Stimulated activated memory B cell treated with anti-CD40 and anti-IgM and Interleukin-4, amounts not matched to agents 10 μg/mL and 1 μg/mL and 100 μg/mL, for 72 hours (primary cell): ENCODE measurements around the gene RPL22.
A peak's percentile ranks its signal among the peaks of the same experiment; 100 is the strongest.

ENCODE experiments used
- ATAC-seq: fragments of 150-1000 bp; cut with Tn5 transposase; 2 replicates; pipeline ENCODE4 v1.10.0; 2021
- H3K27ac Mint-ChIP-seq: one replicate; pipeline ENCODE4 v1.8.0; 2022; ENCODE audit warnings: mild to moderate bottlenecking, mixed read lengths
- H3K27me3 Mint-ChIP-seq: one replicate; pipeline ENCODE4 v1.8.0; 2022; ENCODE audit warnings: mixed read lengths
- H3K36me3 Mint-ChIP-seq: one replicate; pipeline ENCODE4 v1.8.0; 2022; ENCODE audit warnings: mixed read lengths
- H3K4me1 Mint-ChIP-seq: one replicate; pipeline ENCODE4 v1.8.0; 2022; ENCODE audit warnings: mixed read lengths
- H3K4me3 Mint-ChIP-seq: one replicate; pipeline ENCODE4 v1.8.0; 2022; ENCODE audit warnings: mild to moderate bottlenecking, moderate library complexity, mixed read lengths
- H3K9me3 Mint-ChIP-seq: one replicate; pipeline ENCODE4 v1.8.0; 2022; ENCODE audit warnings: mixed read lengths

Gene RPL22

DNA sequence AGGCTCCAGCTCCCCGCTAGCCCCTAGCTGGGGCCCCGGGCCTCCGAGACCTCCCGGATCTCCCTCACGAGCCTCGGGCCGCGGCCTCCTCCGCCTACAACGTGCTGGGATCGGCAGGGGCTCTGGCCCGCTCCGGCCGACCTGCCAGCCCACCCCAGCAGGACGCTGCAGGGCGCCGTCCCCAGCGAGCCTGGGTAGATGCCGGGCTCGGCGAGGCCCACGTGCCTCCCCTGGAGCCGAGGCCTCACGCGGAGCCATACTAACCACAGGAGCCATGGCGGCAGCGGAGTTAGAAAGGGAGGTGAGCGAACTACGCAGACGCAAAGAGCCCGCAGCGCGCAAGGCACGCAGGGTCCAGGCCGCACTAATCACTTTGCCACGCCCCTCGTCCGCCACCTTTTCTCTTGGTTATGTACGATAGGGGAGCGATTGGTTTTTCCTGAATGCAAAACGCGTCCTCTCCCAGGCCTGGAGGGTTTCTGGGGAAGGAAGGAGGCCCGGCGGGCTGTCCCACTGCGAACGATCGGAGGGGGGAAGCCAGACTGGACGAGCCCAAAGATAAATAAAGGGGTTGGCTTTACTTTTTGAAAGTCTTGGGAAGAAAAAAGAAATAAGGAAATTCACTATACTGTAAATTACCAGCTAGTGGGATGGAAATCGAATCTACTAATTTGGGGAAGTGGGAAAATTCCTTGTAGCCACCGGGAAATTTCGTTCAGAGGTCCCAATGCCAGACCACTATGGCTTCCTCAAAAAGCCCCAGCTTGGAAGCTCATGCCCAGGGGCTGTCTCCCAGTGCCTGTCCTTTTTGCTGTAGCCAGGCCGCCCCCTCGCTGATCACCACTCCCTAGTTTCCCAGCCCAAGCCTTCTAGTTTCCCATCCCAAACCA is at the start of gene RPL22:
Gene RPL22 (minus strand): TSS at position 298 of the 890 bp plus-strand sequence. CDS start 22 bp downstream, at position 276.
- ATAC-seq: peak; percentile 99
- Mint-ChIP-seq H3K27ac (peak within 1 kb of the TSS; percentile 93), H3K4me1 (peaks cover 59% of the 10 kb centered on the region), H3K36me3 (peaks cover 26% of the 10 kb centered on the region), H3K4me3 (peak within 1 kb of the TSS; percentile 86), H3K9me3 (no peaks in the 10 kb centered on the region), H3K27me3 (no peaks in the 10 kb centered on the region)

DNA sequence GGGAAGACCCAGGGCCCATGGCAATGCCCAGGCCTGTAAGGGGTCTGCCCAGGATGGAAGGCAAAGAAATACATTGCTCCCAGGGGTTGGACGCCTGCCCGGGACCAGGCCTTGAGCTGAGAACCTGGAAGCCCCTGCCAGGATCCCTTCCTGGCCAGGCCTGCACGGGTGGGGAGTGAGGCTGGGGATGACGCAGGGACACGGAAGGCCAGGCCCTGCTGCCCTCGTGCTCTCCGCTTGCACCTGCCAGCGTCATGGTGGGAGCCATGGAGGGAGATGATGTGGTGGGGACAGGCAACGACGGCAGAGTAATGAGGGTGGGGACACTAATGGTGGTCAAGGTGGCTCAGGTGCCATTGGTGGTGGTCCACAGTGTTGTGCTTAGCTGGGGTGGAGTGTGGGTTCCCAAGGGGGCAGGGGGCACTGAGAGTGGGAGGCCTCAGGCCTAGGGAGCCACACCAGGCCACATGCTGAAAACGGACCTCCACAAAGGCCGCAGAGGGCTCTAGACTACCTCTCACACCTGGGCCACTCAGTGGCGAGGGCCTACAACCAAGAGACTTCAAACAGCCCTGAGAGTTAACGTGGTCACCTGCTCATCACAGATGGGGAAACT is 48.9 kb upstream of the RPL22 start:
- Mint-ChIP-seq H3K27ac (no peak overlapping the region), H3K36me3 (no peaks in the 10 kb centered on the region), H3K27me3 (peaks cover 76% of the 10 kb centered on the region), H3K4me1 (peaks cover 19% of the 10 kb centered on the region), H3K9me3 (no peaks in the 10 kb centered on the region), H3K4me3 (no peak overlapping the region)
- ATAC-seq: no peak

DNA sequence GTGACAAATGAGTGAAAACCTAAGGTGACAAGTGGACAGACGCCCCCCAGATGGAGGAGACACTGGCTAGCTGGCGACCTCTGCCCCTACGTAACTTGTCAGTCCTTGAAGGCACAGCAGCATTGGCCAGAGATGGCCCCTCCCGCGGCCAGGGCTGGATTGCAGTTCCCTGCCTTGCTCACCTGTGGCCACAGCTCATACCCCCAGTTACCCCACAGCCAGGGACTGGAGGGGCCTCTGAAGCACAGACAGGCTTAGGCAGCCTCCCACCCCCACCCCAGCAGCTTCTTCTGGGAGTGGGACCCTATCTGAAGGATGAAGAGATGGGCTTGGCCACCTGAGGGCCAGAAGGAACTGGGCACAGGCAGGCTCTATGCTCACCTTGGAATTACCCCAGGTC is 48.3 kb upstream of the RPL22 start:
- no peaks in the 10 kb centered on the region for H3K36me3 Mint-ChIP-seq
- no peak overlapping the region for H3K27ac Mint-ChIP-seq
- no peaks in the 10 kb centered on the region for H3K9me3 Mint-ChIP-seq
- ATAC-seq: no peak
- no peak overlapping the region for H3K4me3 Mint-ChIP-seq
- peaks cover 19% of the 10 kb centered on the region for H3K4me1 Mint-ChIP-seq
- H3K27me3 Mint-ChIP-seq: peaks cover 81% of the 10 kb centered on the region

GRCh38 chr1:6246497-6247467 is 47.4 kb upstream of the RPL22 start:
- peak; percentile 52 for ATAC-seq
- Mint-ChIP-seq H3K27ac (no peak overlapping the region), H3K27me3 (peaks cover 80% of the 10 kb centered on the region), H3K36me3 (no peaks in the 10 kb centered on the region), H3K4me3 (peak overlapping the region; percentile 70), H3K9me3 (no peaks in the 10 kb centered on the region), H3K4me1 (peaks cover 20% of the 10 kb centered on the region)

DNA sequence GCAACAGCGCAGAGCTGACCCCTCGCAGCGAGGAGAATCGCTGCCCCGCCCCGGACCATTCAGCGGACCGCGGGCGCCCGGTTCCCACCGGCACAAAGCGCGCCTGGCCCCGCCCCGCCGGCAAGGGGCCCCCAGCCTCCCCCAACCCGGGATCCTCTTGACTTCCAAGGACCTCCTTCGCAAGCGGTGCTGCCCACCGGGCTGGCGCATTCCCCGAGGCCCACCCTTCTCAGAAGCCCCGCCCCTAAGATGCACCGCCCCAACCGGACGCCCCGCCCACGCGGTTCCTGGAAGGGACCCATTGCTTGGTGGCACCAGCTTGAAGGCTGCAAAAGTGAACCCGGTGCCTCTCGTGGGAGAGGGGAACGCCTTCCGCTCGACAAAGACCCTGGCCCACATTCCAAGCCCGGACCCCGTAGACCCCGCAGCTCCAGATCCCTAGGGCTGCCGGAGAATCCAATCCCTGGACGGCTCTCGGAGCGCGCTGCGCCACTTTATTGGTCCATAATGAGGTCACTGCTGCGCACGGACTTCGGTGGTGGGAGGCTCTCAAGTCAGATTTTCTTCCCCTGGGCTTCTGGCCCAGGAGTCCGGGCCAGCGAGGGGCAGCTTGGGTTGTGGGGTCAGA is 46.6 kb upstream of the RPL22 start:
- Mint-ChIP-seq H3K27ac (no peak overlapping the region), H3K4me1 (peaks cover 28% of the 10 kb centered on the region), H3K4me3 (peak overlapping the region; percentile 70), H3K9me3 (no peaks in the 10 kb centered on the region), H3K36me3 (no peaks in the 10 kb centered on the region), H3K27me3 (peaks cover 80% of the 10 kb centered on the region)
- no peak for ATAC-seq

DNA sequence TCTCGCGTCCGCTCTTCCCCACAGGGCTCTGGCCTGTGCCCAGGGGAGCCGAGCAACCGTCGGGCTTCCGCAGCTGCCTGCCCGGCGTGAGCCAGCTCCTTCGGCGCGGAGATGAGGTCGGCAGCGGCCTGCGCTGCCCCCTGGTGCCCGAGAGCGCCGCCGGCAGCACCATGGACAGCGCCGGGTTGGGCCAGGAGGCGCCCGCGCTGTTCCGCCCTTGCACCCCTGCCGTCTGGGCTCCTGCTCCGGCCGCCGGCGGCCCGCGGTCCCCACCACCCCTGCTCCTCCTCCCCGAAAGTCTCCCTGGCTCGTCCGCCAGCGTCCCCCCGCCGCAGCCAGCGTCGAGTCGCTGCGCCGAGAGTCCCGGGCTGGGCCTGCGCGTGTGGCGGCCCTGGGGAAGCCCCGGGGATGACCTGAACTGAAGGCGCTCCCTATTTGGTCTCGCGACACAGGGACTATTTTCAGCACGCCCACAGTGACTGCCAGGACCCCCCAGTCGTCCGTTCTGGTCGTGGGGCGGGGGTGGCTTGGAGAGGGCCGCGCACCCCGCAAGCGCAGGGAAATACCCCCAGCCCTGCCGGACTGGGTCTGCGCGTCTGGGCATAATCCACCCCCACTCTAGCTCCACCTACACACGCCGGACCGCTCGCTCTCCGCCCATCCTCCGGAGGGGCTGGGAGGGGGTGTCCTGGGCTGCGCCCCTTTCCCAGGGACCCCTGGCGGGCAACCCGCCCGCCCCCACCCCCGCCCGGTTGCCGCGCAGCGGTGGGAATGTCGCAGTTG is 45.9 kb upstream of the RPL22 start:
- Mint-ChIP-seq H3K36me3 (no peaks in the 10 kb centered on the region), H3K4me1 (peaks cover 29% of the 10 kb centered on the region), H3K9me3 (no peaks in the 10 kb centered on the region), H3K27ac (no peak overlapping the region), H3K27me3 (peaks cover 80% of the 10 kb centered on the region), H3K4me3 (peak overlapping the region; percentile 9)
- ATAC-seq: peak; percentile 77

DNA sequence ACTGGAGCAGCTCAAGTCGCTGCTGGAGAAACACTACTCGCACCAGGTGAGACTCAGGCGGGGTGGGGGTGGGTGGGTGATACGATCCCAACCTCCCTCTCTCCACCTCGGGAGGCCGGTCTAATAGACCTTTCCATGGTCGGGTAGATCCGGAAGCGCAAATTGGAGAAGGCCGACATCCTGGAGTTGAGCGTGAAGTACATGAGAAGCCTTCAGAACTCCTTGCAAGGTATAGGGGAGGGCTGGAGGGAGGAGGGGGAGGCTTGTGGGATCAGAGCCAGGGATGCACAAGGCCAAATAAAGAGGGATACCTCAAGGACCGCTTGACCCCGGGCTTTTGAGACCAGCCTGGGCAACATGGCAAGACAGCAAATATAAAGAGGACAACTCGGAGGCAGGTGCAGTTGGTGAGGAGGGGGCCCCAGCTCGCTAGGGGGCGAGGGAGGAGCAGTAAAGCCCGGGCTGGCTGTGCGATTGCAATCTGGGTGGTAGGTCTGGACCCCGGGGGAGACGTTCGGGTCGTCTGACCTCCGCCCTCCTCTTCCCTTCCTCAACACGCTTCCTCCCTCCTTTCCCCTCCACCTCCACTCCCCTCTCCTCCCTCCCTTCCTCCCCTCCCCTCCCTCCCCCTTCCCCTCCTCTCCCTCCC is 45.1 kb upstream of the RPL22 start:
- no peak for ATAC-seq
- Mint-ChIP-seq H3K9me3 (no peaks in the 10 kb centered on the region), H3K4me1 (peaks cover 29% of the 10 kb centered on the region), H3K4me3 (no peak overlapping the region), H3K36me3 (no peaks in the 10 kb centered on the region), H3K27me3 (peaks cover 84% of the 10 kb centered on the region), H3K27ac (no peak overlapping the region)

- no peaks in the 10 kb centered on the region for H3K9me3 Mint-ChIP-seq
- peaks cover 29% of the 10 kb centered on the region for H3K4me1 Mint-ChIP-seq
- H3K27ac Mint-ChIP-seq: no peak within 1 kb of the TSS
- H3K36me3 Mint-ChIP-seq: no peaks in the 10 kb centered on the region
- H3K4me3 Mint-ChIP-seq: peak within 1 kb of the TSS; percentile 9
- no peak for ATAC-seq
- peaks cover 87% of the 10 kb centered on the region for H3K27me3 Mint-ChIP-seq
Observed at GRCh38 chr1:6243993-6244392, 44.6 kb upstream of the RPL22 start, which contains the start of gene HES3. HES3 (plus strand) TSS chr1:6244179; CDS start chr1:6244366, 187 bp downstream.

DNA sequence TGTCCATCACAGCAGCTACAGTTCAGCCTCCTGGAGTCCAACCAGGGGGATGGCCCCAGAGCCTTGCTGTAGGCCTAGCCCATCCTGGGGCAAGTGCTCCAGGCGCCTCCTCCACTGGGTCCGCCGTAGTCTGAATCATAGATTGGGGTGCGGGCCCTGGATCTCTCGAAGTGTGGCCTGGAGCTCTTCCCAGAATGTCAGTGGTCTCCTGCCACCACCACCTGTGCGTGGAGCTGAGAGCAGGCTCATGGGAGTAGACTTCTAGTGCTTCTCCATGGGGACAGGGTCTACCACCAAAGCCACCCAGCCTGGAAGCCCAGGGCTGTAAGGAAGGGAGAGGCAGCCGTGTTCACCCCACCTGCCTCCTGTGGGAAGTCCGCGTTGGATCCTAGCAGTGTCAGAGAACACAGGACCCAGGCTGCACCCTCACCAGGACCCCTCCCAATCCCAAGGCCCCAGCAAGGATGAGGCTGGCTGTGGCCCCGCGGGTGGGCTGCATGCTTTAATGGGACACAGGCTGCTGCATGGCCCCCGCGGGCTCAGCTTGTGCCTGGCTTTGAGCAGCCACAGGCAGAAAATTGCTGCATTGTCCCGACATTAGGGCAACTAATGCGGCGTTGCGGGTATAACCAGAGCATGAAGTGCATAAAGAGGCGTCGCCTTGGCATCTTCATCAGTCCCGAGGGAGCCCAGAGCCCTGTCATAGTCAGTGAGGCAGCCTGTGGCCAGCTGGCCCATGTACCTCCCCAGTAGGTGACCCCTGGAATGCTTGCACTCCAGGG is 43.8 kb upstream of the RPL22 start:
- H3K9me3 Mint-ChIP-seq: no peaks in the 10 kb centered on the region
- H3K36me3 Mint-ChIP-seq: no peaks in the 10 kb centered on the region
- H3K4me3 Mint-ChIP-seq: no peak overlapping the region
- no peak for ATAC-seq
- H3K27me3 Mint-ChIP-seq: peaks cover 87% of the 10 kb centered on the region
- H3K27ac Mint-ChIP-seq: no peak overlapping the region
- peaks cover 29% of the 10 kb centered on the region for H3K4me1 Mint-ChIP-seq

- Mint-ChIP-seq H3K27me3 (peaks cover 83% of the 10 kb centered on the region), H3K4me1 (peaks cover 28% of the 10 kb centered on the region), H3K9me3 (no peaks in the 10 kb centered on the region), H3K27ac (no peak overlapping the region), H3K36me3 (no peaks in the 10 kb centered on the region), H3K4me3 (no peak overlapping the region)
- ATAC-seq: no peak
Observed at GRCh38 chr1:6241887-6242740, 42.7 kb upstream of the RPL22 start.

DNA sequence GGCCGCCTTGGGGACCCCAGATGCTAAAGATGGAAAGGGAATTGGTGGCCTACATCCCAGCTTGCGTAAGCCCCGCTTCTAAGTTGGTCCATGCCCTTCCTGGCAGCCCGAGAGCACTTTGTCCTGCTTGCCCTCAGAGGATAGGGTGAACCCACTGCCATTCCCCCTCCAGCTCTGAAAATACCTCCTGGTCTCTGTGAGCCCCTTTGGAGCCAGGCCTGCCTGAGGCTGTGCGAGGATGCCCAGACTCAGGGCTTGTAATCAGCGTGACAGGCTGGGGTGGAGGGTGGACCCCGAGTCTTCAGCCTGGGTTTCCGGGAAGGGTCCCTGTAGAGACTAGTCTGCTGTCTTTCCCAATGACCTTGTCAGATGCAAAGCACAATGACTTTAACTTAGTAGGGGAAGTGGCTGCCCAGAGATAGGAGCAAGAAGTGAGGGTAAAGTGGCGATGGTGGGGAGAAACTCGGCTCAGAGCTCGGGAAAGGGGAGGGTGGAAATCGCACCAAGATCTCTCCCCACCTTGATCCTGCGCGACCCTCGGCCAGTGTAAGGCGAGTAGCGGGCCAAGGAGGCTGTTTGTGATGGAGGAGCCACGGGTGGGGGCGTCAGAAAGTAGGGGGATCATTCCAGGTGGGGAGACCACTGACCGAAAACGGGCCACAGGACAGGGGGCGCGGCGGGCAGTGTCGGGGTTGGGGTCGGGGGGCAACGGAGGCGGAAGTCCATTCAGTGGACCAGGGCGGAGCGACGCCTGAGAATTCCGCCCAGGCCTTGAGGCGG is 41.9 kb upstream of the RPL22 start:
- peaks cover 19% of the 10 kb centered on the region for H3K4me1 Mint-ChIP-seq
- peaks cover 75% of the 10 kb centered on the region for H3K27me3 Mint-ChIP-seq
- no peak overlapping the region for H3K27ac Mint-ChIP-seq
- no peaks in the 10 kb centered on the region for H3K36me3 Mint-ChIP-seq
- H3K4me3 Mint-ChIP-seq: peak overlapping the region; percentile 59
- H3K9me3 Mint-ChIP-seq: no peaks in the 10 kb centered on the region
- ATAC-seq: no peak
